Measurements from ENCODE around the gene RABIF. TPM values are rescaled to one million over a fixed set of nuclear protein-coding genes. Genes with fewer than 3 reads are reported as not detected.

RABIF gene
- total RNA-seq, 2 donors from 2014 or later = 7.8 to 8.2 TPM

DNA sequence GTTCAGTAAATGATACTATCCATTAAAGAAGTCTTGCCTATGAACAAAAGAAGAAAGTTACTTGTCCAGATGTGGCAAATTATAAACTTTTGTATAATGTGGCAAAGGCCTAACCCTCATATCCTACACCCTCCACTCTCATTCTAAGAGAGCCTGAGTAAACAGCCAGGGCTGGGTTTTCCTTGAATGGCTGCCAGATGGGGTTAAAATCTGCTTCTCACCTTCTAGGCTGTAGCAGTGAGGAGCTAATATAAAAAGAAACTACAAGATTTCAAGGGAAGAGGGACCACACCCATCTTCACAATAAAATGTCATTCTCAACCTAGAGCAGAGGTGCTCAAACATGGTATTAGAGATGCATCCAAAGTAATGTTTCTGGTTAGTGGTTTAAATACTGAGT lies 8.9 kb downstream of the RABIF start:
- peaks cover 20% of the 10 kb centered on the region for H3K36me3 ChIP-seq (ENCODE audit: control insufficient read depth, insufficient read depth, low read length)
- H3K4me3 ChIP-seq (ENCODE audit: low read length) = no peak overlapping the region
- no peak overlapping the region for H3K9ac ChIP-seq (ENCODE audit: extremely low read depth, low read length, poor library complexity, severe bottlenecking)
- peaks cover 8% of the 10 kb centered on the region for H3K4me1 ChIP-seq (ENCODE audit: control insufficient read depth, insufficient read depth, low read length)
- H3K9me3 Mint-ChIP-seq = no peaks in the 10 kb centered on the region
- no peak overlapping the region for H3K27ac ChIP-seq (ENCODE audit: low read depth, low read length)
- DNase-seq = no peak
- peaks cover 5% of the 10 kb centered on the region for H3K4me1 Mint-ChIP-seq
- no peaks in the 10 kb centered on the region for H3K27me3 Mint-ChIP-seq (ENCODE audit: insufficient read depth)
- H3K27me3 ChIP-seq (ENCODE audit: control insufficient read depth, insufficient read depth, low read length, poor library complexity, severe bottlenecking) = no peaks in the 10 kb centered on the region
- H3K27ac Mint-ChIP-seq = no peak overlapping the region
- no peak for TF ChIP-seq CTCF (conservative IDR thresholded peaks at IDR 0.05)
- peaks cover 13% of the 10 kb centered on the region for H3K36me3 Mint-ChIP-seq (ENCODE audit: low read depth)
- H3K9me3 ChIP-seq (ENCODE audit: control insufficient read depth, low read length) = no peaks in the 10 kb centered on the region
- no peak overlapping the region for H3K4me3 Mint-ChIP-seq

DNA sequence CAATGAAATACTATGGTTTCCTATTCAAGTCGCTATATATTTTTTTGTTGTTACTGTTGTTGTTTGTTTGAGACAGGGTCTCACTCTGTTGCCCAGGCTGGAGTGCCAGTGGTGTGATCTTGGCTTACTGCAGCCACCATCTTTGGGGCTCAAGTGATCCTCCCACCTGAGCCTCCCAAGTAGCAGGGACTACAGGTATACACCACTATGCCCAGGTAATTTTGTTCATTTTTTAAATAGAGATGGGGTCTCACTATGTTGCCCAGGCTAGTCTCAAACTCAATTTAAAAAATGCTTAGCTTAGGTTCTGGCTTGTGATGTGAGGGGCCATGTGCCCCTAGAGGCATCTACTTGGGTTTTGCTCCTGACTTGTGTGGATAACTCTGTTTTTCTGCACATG lies 9.8 kb downstream of the RABIF start:
- WGBS, 2 experiments (ENCODE audit: insufficient coverage in 1 of 2, insufficient read length in 1 of 2) = 100% methylated on average over 1 of the region's 1 CpG; no CpG with 5 or more reads in 1 of the 2 experiments
- H3K27me3 ChIP-seq (ENCODE audit: control insufficient read depth, insufficient read depth, low read length, poor library complexity, severe bottlenecking) = no peaks in the 10 kb centered on the region

GRCh38 chr1:202873026-202873425 lies 15.9 kb downstream of the RABIF start:
- H3K36me3 Mint-ChIP-seq (ENCODE audit: low read depth) = no peaks in the 10 kb centered on the region
- peaks cover under 1% of the 10 kb centered on the region for H3K4me1 Mint-ChIP-seq
- DNase-seq = no peak
- no peaks in the 10 kb centered on the region for H3K9me3 ChIP-seq (ENCODE audit: control insufficient read depth, low read length)
- no peaks in the 10 kb centered on the region for H3K27me3 ChIP-seq (ENCODE audit: control insufficient read depth, insufficient read depth, low read length, poor library complexity, severe bottlenecking)
- no peaks in the 10 kb centered on the region for H3K36me3 ChIP-seq (ENCODE audit: control insufficient read depth, insufficient read depth, low read length)
- H3K27me3 Mint-ChIP-seq (ENCODE audit: insufficient read depth) = no peaks in the 10 kb centered on the region
- H3K4me3 ChIP-seq (ENCODE audit: low read length) = no peak overlapping the region
- H3K4me3 Mint-ChIP-seq = no peak overlapping the region
- H3K9ac ChIP-seq (ENCODE audit: extremely low read depth, low read length, poor library complexity, severe bottlenecking) = no peak overlapping the region
- no peak overlapping the region for H3K27ac ChIP-seq (ENCODE audit: low read depth, low read length)
- H3K4me1 ChIP-seq (ENCODE audit: control insufficient read depth, insufficient read depth, low read length) = peaks cover 2% of the 10 kb centered on the region
- no peak overlapping the region for H3K27ac Mint-ChIP-seq
- no peak for TF ChIP-seq CTCF (conservative IDR thresholded peaks at IDR 0.05)
- 86 to 88% methylated on average over 4 of the region's 4 CpGs for WGBS, 2 experiments (ENCODE audit: insufficient coverage in 1 of 2, insufficient read length in 1 of 2)
- H3K9me3 Mint-ChIP-seq = no peaks in the 10 kb centered on the region

More for the DNA sequence above, 9.8 kb downstream of the RABIF start:
- no peak overlapping the region for H3K4me3 Mint-ChIP-seq
- Histone ChIP-seq H3K27ac (ENCODE audit: low read depth, low read length) (no peak overlapping the region), H3K9me3 (ENCODE audit: control insufficient read depth, low read length) (no peaks in the 10 kb centered on the region), H3K36me3 (ENCODE audit: control insufficient read depth, insufficient read depth, low read length) (peaks cover 20% of the 10 kb centered on the region), H3K4me1 (ENCODE audit: control insufficient read depth, insufficient read depth, low read length) (peaks cover 8% of the 10 kb centered on the region), H3K4me3 (ENCODE audit: low read length) (no peak overlapping the region), H3K9ac (ENCODE audit: extremely low read depth, low read length, poor library complexity, severe bottlenecking) (no peak overlapping the region)
- H3K36me3 Mint-ChIP-seq (ENCODE audit: low read depth) = peaks cover 13% of the 10 kb centered on the region
- DNase-seq = no peak
- H3K4me1 Mint-ChIP-seq = peaks cover 5% of the 10 kb centered on the region
- H3K27ac Mint-ChIP-seq = no peak overlapping the region
- H3K9me3 Mint-ChIP-seq = no peaks in the 10 kb centered on the region
- H3K27me3 Mint-ChIP-seq (ENCODE audit: insufficient read depth) = no peaks in the 10 kb centered on the region
- no peak for TF ChIP-seq CTCF (conservative IDR thresholded peaks at IDR 0.05)

Data from endodermal cell (in vitro differentiated cells).